Measurements from ENCODE around the gene IKZF2. TPM values are rescaled to one million over a fixed set of nuclear protein-coding genes. Genes with fewer than 3 reads are reported as not detected.
A peak's percentile ranks its signal among the peaks of the same experiment; 100 is the strongest.

The IKZF2 gene
- total and polyA plus RNA-seq, 9 of the 15 experiments (the other 6 are each of a cell fraction or from before 2014, with no cell fraction given): 0.04 to 0.54 (median 0.22) TPM

- TF ChIP-seq PATZ1 (CRISPR knock-in tag; IDR thresholded peaks at IDR 0.05; ENCODE audit: borderline replicate concordance): no peak
- TF ChIP-seq ZMIZ1 (IDR thresholded peaks at IDR 0.05; ENCODE audit: low read depth in 2 of 2, low read length in 2 of 2): peak in 1 of 2 experiments; percentile 73; a peak in 2 of 4 replicates
- no peak for TF ChIP-seq CLOCK (CRISPR knock-in tag; IDR thresholded peaks at IDR 0.05; ENCODE audit: borderline replicate concordance)
- no peak for TF ChIP-seq FOXK2 (conservative IDR thresholded peaks at IDR 0.05 in 1 of 2, IDR thresholded peaks at IDR 0.05 in 1 of 2; ENCODE audit: low read depth in 2 of 2)
- TF ChIP-seq FOXP1 (CRISPR knock-in tag; IDR thresholded peaks at IDR 0.05): no peak
- no peak for TF ChIP-seq NFATC3 (IDR thresholded peaks at IDR 0.05)
Measured at GRCh38 chr2:213151437-213152064, at the start of gene IKZF2 (continued).
